ENCODE measurements around the gene KIFC3.

KIFC3 gene

DNA sequence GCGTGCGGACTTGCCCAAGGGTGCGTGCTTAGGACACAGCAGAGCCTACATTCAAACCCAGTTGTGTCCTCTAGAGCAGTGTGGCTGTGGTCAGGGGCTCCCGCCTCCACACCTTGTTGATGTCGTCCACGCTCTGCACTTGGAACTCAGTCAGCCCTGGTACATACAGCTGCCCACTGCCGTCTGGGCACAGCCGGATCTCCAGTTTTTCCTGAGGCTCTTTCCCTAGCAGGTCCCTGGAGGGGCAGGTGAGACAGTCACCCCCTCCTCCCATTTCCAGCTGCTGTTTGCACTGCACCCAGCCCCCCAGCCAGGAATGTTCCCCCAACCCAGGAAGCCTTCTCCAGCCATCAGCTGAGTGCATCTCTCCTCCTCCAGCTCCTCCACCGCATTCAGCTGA is 41.0 kb downstream of the KIFC3 start:
- 83% methylated on average over 9 of the region's 9 CpGs for WGBS
- Histone ChIP-seq H3K4me1 (ENCODE audit: insufficient read depth, low read length) (peaks cover 5% of the 10 kb centered on the region), H3K36me3 (ENCODE audit: insufficient read depth, low read length) (peaks cover 2% of the 10 kb centered on the region; the same call in 1 of the 2 replicates), H3K27ac (ENCODE audit: low read depth, low read length) (no peak overlapping the region), H3K9ac (ENCODE audit: low read depth, low read length) (no peak overlapping the region), H3K27me3 (ENCODE audit: insufficient read depth, low read length) (no peaks in the 10 kb centered on the region), H3K4me3 (ENCODE audit: low read length) (no peak overlapping the region), H3K9me3 (ENCODE audit: insufficient read depth, low read depth, low read length) (no peaks in the 10 kb centered on the region)

DNA sequence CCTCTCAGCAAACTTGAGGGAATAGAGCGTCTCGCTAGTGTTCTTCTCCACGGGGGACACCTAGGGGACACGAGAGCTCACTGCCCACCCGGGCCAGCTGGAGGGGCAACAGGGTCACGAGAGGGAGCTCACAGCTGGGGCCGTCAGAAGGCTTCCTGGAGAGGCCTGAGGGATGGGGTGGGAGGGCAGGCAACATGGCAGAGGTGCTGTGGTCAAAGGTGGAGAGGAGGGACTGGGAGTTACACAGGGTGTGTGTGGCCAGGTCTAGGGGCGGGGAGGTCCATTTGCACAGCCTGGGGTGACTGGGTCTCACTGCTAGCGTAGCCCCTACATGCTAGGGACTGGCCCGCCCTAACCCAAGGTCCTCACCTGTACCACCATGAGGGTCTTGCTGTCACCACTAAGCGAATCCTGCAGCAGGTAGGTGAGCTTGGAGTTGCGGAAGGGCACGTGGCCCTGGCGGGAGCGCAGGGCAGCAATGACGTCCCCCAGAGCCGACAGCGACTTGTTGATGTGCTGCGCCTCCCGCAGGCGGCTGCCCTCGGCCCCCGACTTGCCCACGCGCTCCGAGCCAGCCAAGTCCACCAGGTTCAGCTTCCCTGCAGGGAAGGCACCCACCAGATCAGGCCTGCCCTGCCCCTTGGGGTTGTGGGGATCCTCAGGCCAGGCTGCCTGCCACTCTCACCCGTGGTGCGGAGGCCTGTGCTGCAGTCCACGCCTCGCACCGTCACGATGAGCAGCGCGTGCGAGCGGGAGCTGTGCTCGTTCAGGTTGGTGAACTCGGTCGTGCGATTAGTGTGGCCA is 41.7 kb downstream of the KIFC3 start:
- Histone ChIP-seq H3K27me3 (ENCODE audit: insufficient read depth, low read length) (no peaks in the 10 kb centered on the region), H3K4me1 (ENCODE audit: insufficient read depth, low read length) (peaks cover 5% of the 10 kb centered on the region), H3K27ac (ENCODE audit: low read depth, low read length) (no peak overlapping the region), H3K9me3 (ENCODE audit: insufficient read depth, low read depth, low read length) (no peaks in the 10 kb centered on the region), H3K36me3 (ENCODE audit: insufficient read depth, low read length) (peaks cover 10% of the 10 kb centered on the region), H3K4me3 (ENCODE audit: low read length) (no peak overlapping the region), H3K9ac (ENCODE audit: low read depth, low read length) (no peak overlapping the region; the same call in 1 of the 2 replicates)
- 92% methylated on average over 40 of the region's 40 CpGs for WGBS

- H3K4me1 ChIP-seq (ENCODE audit: insufficient read depth, low read length), result peaks cover 5% of the 10 kb centered on the region
- WGBS, result 85% methylated on average over 20 of the region's 21 CpGs
- no peak overlapping the region for H3K4me3 ChIP-seq (ENCODE audit: low read length)
- H3K27me3 ChIP-seq (ENCODE audit: insufficient read depth, low read length), result no peaks in the 10 kb centered on the region
- no peak overlapping the region for H3K27ac ChIP-seq (ENCODE audit: low read depth, low read length)
- no peaks in the 10 kb centered on the region for H3K9me3 ChIP-seq (ENCODE audit: insufficient read depth, low read depth, low read length)
- H3K36me3 ChIP-seq (ENCODE audit: insufficient read depth, low read length), result peaks cover 12% of the 10 kb centered on the region
- H3K9ac ChIP-seq (ENCODE audit: low read depth, low read length), result no peak overlapping the region; the same call in 1 of the 2 replicates
These were observed 42.5 kb downstream of the KIFC3 start for GRCh38 chr16:57759541-57760356.

DNA sequence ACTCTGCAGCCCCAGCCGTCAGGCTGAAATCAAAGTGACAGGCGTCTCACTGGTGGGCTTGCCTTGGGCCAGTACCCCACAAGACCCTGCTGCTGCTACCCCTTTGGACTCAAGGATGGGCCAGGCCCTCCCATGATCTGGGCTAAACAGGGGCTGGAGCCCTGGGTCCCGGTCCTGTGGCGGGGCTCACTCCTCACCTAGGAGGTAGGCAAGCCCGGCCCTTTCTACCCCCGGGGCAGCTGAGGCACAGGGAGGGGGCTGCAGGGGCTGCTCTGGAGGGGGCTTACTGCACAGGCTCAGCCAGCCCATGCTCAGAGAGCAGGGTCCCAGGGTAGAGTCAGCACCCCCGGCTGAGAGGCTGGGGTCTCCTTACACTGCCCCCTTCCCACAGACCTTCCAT is 43.2 kb downstream of the KIFC3 start:
- H3K27me3 ChIP-seq (ENCODE audit: insufficient read depth, low read length), result no peaks in the 10 kb centered on the region
- 89% methylated on average over 7 of the region's 7 CpGs for WGBS
- no peaks in the 10 kb centered on the region for H3K9me3 ChIP-seq (ENCODE audit: insufficient read depth, low read depth, low read length)
- no peak overlapping the region for H3K27ac ChIP-seq (ENCODE audit: low read depth, low read length)
- H3K4me3 ChIP-seq (ENCODE audit: low read length), result no peak overlapping the region
- no peak overlapping the region for H3K9ac ChIP-seq (ENCODE audit: low read depth, low read length)
- H3K4me1 ChIP-seq (ENCODE audit: insufficient read depth, low read length), result peaks cover 5% of the 10 kb centered on the region; the same call in 1 of the 2 replicates
- peaks cover 12% of the 10 kb centered on the region for H3K36me3 ChIP-seq (ENCODE audit: insufficient read depth, low read length)

GRCh38 chr16:57758331-57759117 is 43.8 kb downstream of the KIFC3 start:
- Histone ChIP-seq H3K9me3 (ENCODE audit: insufficient read depth, low read depth, low read length) (no peaks in the 10 kb centered on the region), H3K36me3 (ENCODE audit: insufficient read depth, low read length) (peaks cover 16% of the 10 kb centered on the region), H3K27me3 (ENCODE audit: insufficient read depth, low read length) (no peaks in the 10 kb centered on the region), H3K27ac (ENCODE audit: low read depth, low read length) (no peak overlapping the region), H3K9ac (ENCODE audit: low read depth, low read length) (no peak overlapping the region), H3K4me3 (ENCODE audit: low read length) (no peak overlapping the region), H3K4me1 (ENCODE audit: insufficient read depth, low read length) (peaks cover 5% of the 10 kb centered on the region; the same call in 1 of the 2 replicates)
- WGBS, result 88% methylated on average over 32 of the region's 33 CpGs

- Histone ChIP-seq H3K27ac (ENCODE audit: low read depth, low read length) (no peak overlapping the region), H3K27me3 (ENCODE audit: insufficient read depth, low read length) (no peaks in the 10 kb centered on the region), H3K36me3 (ENCODE audit: insufficient read depth, low read length) (peaks cover 16% of the 10 kb centered on the region), H3K9me3 (ENCODE audit: insufficient read depth, low read depth, low read length) (no peaks in the 10 kb centered on the region), H3K4me3 (ENCODE audit: low read length) (no peak overlapping the region), H3K4me1 (ENCODE audit: insufficient read depth, low read length) (peaks cover 5% of the 10 kb centered on the region; the same call in 1 of the 2 replicates), H3K9ac (ENCODE audit: low read depth, low read length) (no peak overlapping the region)
- WGBS, result 97% methylated on average over 7 of the region's 7 CpGs
These were observed 44.4 kb downstream of the KIFC3 start for GRCh38 chr16:57757883-57758282.

- H3K9me3 ChIP-seq (ENCODE audit: insufficient read depth, low read depth, low read length), result no peaks in the 10 kb centered on the region
- H3K4me1 ChIP-seq (ENCODE audit: insufficient read depth, low read length), result peaks cover 5% of the 10 kb centered on the region; the same call in 1 of the 2 replicates
- no peaks in the 10 kb centered on the region for H3K27me3 ChIP-seq (ENCODE audit: insufficient read depth, low read length)
- H3K36me3 ChIP-seq (ENCODE audit: insufficient read depth, low read length), result peaks cover 16% of the 10 kb centered on the region
- no peak overlapping the region; the same call in 1 of the 2 replicates for H3K9ac ChIP-seq (ENCODE audit: low read depth, low read length)
- no peak overlapping the region; the same call in 1 of the 2 replicates for H3K27ac ChIP-seq (ENCODE audit: low read depth, low read length)
- WGBS, result 64% methylated on average over 10 of the region's 11 CpGs
- H3K4me3 ChIP-seq (ENCODE audit: low read length), result no peak overlapping the region
These were observed 44.9 kb downstream of the KIFC3 start for GRCh38 chr16:57757326-57757786.

DNA sequence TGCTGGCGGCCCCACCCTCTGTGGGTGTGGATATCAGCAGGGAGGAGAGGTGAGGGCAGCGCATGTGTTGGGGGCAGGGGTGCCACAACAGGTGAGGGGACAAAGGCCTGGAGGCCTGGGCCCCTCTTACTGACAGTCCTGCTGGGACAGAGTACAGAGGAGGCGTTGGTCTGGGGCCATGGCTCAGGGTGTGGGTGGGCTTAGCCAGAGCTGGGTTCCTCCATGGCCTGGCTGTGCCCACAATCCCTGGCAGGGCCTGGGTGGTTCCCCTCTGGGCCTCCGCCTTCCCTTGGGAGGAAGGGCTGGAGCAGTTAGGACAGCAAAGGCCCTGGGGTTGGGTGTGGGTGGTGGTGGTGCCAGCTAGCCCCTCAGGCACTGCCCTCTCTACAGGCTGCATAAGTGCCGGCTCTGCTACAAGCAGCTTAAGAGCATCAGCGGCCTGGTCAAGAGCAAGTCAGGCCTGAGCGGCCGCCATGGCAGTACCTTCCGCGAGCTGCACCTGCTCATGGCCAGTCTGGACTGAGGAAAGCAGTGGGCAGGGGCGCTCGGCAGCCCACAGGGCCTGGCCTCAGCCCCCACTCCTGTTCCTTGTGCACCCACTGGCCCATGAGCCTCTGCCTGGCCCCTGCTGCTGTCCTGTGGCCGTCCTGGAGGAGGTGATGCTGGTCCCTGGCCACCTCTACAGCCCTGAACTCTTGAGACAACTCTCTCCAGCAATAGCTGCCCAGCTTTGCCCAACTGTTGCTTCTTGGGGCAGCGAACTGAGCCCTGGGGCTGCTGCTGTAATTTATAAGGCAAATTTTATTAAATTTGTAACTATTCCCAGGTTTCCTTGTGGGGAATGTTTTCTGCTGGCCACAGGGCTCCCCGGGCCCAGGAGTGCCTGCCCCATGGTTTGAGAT is 45.6 kb downstream of the KIFC3 start:
- Histone ChIP-seq H3K9ac (ENCODE audit: low read depth, low read length) (no peak overlapping the region), H3K27ac (ENCODE audit: low read depth, low read length) (no peak overlapping the region), H3K9me3 (ENCODE audit: insufficient read depth, low read depth, low read length) (no peaks in the 10 kb centered on the region), H3K27me3 (ENCODE audit: insufficient read depth, low read length) (no peaks in the 10 kb centered on the region), H3K36me3 (ENCODE audit: insufficient read depth, low read length) (peaks cover 19% of the 10 kb centered on the region), H3K4me3 (ENCODE audit: low read length) (no peak overlapping the region), H3K4me1 (ENCODE audit: insufficient read depth, low read length) (peaks cover 5% of the 10 kb centered on the region; the same call in 1 of the 2 replicates)
- 90% methylated on average over 15 of the region's 15 CpGs for WGBS

DNA sequence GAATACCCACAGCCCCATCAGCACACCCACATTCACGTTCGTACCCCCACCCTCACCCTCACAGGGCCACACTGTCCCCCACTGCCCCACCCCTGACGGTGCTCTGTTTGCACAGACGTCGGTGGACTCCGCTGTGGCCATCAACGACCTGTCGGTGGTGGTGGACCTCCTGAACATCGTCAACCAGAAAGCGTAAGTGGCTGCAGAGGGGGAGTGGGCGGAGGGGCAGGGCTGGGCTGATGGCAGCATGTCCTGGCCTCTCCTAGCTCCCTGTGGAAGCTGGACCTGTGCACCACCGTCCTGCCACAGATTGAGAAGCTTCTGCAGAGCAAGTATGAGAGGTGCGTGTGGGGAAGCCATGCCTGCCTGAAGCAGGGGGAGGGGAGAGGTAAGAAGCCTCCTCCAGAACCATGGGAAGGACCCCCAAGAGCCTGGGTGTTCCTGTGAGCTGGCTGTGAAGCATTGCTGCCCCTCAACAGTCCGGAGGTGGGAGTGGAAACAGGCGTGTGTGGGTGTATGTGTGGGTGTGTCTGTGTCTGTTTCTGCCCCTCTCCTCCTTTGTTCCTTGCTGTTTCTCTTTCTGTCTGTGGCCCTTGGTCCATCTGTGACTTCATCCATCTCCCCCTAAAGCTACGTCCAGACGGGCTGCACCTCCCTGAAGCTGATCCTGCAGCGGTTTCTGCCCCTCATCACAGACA is 46.4 kb downstream of the KIFC3 start:
- WGBS, result 92% methylated on average over 17 of the region's 18 CpGs
- Histone ChIP-seq H3K4me3 (ENCODE audit: low read length) (no peak overlapping the region), H3K9me3 (ENCODE audit: insufficient read depth, low read depth, low read length) (no peaks in the 10 kb centered on the region), H3K4me1 (ENCODE audit: insufficient read depth, low read length) (peaks cover 5% of the 10 kb centered on the region; the same call in 1 of the 2 replicates), H3K9ac (ENCODE audit: low read depth, low read length) (no peak overlapping the region), H3K27ac (ENCODE audit: low read depth, low read length) (no peak overlapping the region), H3K27me3 (ENCODE audit: insufficient read depth, low read length) (no peaks in the 10 kb centered on the region), H3K36me3 (ENCODE audit: insufficient read depth, low read length) (peaks cover 26% of the 10 kb centered on the region)

All from HUES64 (cell line).